ENCODE data around the gene LRIG3. TPM values are rescaled to one million over a fixed set of nuclear protein-coding genes. Genes with fewer than 3 reads are reported as not detected.

The LRIG3 gene
- total and polyA plus RNA-seq, 9 of the 15 experiments (the other 6 are each of a cell fraction or from before 2014, with no cell fraction given): 0.18 TPM; not detected in 8

DNA sequence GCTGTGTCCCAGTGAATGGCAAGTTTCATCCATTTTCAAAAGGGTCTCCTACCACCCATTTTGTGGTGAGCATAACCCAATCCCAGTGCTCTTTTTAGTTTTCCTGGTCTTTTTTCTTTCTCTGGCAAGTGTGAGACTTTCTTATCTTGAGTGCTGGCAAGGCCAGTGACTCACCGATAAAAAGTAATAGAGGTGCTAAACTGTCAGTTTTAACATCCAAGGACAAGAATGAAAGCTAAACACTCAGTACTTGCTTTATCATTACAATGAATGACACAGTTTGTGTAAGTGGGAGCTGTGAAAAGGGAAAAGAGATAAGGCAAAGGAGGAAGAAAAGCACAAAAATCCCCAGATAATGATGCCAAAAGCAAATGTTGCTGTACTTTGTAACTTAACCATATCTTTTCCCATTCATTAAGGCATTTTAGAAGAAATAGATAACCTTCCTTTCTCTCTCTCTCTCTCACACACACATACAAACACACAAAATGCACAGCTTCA is 4.9 kb upstream of the LRIG3 start (continued):
- TF ChIP-seq ZBTB40 (IDR thresholded peaks at IDR 0.05) (no peak), ZBTB40 (CRISPR knock-in tag; IDR thresholded peaks at IDR 0.05) (no peak), NBN (IDR thresholded peaks at IDR 0.05; ENCODE audit: low read depth) (no peak)
- TF ChIP-seq, protein P1, sequence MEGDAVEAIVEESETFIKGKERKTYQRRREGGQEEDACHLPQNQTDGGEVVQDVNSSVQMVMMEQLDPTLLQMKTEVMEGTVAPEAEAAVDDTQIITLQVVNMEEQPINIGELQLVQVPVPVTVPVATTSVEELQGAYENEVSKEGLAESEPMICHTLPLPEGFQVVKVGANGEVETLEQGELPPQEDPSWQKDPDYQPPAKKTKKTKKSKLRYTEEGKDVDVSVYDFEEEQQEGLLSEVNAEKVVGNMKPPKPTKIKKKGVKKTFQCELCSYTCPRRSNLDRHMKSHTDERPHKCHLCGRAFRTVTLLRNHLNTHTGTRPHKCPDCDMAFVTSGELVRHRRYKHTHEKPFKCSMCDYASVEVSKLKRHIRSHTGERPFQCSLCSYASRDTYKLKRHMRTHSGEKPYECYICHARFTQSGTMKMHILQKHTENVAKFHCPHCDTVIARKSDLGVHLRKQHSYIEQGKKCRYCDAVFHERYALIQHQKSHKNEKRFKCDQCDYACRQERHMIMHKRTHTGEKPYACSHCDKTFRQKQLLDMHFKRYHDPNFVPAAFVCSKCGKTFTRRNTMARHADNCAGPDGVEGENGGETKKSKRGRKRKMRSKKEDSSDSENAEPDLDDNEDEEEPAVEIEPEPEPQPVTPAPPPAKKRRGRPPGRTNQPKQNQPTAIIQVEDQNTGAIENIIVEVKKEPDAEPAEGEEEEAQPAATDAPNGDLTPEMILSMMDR (IDR thresholded peaks at IDR 0.05 in 2 of 3, conservative IDR thresholded peaks at IDR 0.05 in 1 of 3; ENCODE audit: insufficient read depth in 2 of 3, low read depth in 1 of 3, low read length in 3 of 3): no peak

All from K562 (cell line).